ENCODE measurements around the gene RIMBP2.

Gene RIMBP2

DNA sequence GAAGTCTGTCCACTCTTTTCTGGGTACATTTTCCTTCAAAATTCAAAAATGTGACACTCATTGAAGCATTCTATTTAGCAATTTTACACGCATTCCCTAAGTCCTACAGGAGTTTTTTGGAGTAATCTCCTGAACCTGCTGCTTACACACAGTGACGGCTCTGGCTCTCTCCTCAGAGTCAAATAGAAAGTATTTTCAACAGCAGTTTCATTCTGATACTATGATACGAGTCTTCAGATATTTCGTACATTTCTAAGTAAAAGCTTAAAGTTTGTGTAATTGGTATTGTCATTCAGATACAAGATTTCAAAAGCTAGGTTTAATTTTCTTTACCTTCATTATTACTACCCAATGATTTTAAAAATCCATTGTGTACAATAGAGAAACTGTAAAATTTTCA is 342.0 kb downstream of the RIMBP2 start:
- DNase-seq (ENCODE audit: low read depth, low spot score): no peak

DNA sequence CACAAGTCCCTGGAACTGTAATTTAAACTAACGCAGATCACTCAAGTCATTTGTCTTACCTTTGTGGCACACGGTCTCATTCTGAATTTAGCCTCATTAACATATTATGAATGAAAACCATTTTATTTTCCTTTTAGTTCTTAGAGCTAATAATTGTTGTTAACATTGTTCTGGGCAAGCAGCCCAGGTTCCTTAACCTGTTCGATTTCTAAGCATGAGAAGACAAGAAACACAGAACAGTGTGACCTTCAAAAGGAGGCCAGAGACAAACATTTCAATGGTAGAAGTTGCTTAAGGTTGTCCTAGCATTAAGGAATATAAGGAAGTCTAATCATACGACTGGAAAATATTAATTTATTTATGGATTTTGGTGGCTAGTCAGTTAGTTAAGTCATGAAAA is 343.2 kb downstream of the RIMBP2 start:
- DNase-seq (ENCODE audit: low read depth, low spot score): no peak

DNA sequence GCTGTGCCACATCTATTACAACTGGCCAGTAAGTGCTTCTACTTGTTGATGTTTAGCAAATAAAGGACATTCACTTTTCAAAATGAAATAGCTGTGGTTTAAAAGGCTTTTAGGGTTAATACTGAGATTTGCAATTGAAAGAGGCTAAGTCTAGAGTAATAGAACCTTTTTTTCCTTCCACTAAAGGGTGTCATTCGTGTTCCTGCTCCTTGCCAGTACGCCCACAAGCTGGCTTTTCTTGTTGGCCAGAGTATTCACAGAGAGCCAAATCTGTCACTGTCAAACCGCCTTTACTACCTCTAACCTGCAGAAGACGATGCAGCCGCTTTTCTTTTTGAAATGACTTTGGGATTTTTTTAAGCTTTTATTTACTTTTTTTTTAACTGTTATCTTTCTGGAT is 344.8 kb downstream of the RIMBP2 start:
- DNase-seq (ENCODE audit: low read depth, low spot score): no peak

DNA sequence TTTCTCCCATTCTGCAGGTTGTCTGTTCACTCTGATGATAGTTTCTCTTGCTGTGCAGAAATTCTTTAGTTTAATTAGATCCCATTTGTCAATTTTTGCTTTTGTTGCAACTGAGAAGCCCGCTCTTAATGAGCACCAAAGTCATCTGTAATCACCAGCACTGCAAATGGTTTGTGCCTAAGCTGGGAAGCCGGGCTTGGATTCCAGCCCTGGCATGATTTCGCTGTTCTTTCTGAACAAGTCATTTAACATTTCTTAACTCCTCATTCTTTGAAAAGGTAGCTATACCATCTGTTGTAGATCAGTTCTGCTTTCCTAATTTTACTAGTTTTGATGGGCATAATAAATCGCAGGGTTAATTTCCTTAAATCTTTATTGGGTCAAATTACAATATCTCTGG is 346.3 kb downstream of the RIMBP2 start:
- DNase-seq (ENCODE audit: low read depth, low spot score): no peak

DNA sequence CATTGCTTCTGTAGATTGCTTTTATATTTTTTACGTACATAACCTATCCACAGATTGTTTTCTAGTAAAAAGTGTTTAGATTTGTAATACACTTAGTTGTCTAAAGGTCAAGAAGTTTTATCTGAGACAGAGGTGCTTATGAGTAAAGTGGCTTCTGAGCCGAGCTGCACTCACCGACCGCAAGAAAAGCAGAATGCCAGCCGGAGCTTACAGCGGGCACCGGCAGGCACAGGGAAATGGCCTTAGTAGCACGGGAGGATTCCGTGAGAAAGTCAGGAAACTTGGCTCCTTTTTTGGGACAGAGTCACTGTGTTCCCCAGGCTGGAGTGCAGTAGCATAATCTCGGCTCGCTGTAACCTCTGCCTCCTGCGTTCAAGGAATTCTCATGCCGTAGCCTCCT is 348.6 kb downstream of the RIMBP2 start:
- no peak for DNase-seq (ENCODE audit: low read depth, low spot score)

DNA sequence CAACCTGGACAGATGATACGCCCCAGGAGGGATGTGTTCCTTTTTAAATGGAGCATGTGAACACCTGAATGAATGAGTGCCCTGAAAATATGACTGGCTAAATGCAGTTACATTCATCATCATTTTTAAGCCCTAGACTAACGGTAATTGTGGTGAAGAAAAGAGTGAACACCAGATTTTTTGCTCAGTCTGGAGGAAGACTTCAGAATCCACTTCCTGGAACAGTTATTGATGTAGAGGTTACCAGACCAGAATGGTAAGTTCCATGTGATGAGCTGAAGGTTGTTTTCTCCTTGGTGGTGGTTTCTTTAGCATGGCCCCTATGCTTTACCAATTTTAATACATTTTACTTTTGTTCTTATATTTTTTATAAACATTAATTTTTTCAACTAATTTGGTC is 349.1 kb downstream of the RIMBP2 start:
- DNase-seq (ENCODE audit: low read depth, low spot score): no peak

DNA sequence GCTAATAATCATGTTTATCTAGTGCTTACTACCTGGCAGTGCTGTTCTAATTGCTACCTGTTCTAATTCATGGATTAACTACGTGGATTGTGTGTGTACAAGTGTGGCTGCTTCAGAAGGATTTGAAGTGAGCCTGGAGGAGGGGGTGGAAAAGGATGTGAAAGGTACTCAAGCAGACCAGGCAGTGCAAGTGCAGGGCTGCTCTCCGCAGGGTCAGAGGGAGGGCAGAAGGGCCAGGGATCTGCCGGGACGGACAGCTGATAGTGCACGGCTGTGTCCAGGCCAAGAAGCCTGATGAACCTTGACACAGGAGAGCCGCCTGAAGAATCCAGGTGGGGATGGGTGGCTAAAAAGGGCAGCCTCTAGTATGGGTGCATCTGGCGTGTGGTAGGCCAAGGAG is 349.9 kb downstream of the RIMBP2 start:
- no peak for DNase-seq (ENCODE audit: low read depth, low spot score)

DNA sequence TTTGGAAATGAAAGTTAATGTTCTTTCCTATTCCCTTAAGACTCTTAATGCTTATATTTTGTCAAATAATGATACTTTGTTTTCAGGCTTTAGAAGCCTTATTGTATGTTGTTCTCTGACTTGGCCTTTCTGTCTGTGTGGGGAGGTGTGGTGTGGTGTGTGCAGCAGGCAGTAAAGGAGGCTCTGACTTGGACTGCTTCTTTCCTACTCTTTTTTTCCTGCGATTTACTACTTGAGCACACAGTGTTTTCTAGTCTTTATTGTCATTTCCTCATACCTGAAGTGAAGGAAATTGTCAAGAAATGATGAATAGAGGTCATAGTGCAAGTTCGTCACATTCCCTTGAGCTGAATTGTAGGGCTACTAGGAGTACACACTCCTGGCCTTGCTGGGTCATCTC is 351.5 kb downstream of the RIMBP2 start:
- DNase-seq (ENCODE audit: low read depth, low spot score): no peak

DNA sequence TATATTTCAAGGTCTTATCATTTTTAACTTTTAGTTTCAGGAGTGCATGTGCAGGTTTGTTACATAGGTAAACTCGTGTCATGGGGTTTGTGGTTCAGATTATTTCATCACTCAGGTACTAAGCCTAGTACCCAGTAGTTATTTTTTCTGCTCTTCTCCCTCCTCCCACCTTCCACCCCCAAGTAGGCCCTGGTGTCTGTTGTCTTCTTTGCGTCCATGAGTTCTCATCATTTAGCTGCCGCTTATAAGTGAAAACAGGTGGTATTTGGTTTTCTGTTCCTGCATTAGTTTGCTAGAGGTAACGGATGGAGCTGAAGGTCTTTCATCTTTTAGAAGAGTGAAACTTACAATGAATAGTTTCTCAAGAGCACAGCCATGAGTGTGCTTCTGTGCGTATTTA is 354.0 kb downstream of the RIMBP2 start:
- DNase-seq (ENCODE audit: low read depth, low spot score): no peak

DNA sequence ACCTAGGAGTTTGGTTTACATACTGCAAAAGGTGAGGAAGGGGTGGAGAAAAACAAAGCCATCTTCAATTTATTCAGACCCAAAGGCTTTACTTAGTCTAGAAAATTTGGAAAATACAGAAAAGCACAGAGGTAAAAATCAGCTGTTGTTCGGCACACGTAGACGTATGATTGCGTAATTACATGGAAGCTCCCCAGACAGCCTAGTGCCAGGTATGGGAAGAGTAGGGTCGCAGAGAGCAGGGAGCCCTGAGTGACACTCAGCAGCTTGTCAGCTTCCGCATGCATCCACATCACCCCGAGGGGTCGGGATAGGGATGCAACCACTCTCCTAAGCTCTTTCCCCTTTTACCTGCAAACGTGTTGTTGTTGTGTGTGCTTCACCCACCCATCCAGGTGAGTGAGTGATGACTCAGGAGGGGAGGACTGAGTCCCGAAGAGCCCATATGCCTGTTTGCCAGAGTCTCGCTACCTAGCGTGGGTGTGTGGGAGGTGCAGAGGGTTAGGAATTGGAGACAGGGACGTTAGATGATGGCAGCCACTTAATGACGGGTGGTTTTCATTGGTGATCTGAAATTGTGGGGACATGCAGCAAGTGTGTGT is 358.3 kb downstream of the RIMBP2 start:
- DNase-seq (ENCODE audit: low read depth, low spot score): no peak

DNA sequence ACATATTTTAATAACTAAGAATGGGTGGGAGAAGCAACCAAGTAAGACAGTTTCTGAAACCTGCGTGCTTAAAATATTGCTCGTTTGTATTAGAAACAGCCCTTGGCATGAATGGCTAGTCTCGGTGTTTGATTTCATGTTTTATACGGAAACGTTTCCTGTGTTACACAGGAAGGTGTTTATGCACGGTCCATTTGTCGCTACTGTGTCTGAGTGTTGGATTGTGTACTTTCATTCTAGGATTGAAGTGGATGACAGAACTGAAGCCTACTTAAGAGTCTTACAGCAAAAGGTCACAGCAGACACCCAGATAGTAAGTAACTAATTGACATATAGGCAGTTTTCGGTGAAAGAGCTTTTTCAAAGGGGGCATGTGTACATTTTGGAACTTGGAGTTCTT is 358.9 kb downstream of the RIMBP2 start:
- DNase-seq (ENCODE audit: low read depth, low spot score): no peak

DNA sequence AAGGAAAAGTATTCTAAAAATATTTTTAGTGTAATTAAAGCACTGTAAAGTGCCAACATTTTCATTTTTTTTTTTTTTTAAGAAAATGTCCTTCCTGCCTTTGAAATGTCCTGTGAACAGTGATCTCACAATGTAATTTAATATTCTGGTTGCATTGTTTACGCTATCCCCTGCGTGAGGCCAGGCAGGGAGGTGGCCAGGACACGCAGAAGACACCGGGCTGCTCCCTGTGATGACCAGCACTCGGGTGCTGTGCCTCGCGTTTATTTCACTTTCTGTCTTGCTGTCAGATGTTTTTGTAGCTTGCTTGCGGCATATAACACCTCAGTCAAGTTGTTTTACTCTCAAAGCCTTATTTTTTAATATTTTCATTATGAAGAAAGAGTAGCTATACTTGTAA is 359.9 kb downstream of the RIMBP2 start:
- DNase-seq (ENCODE audit: low read depth, low spot score): no peak

DNA sequence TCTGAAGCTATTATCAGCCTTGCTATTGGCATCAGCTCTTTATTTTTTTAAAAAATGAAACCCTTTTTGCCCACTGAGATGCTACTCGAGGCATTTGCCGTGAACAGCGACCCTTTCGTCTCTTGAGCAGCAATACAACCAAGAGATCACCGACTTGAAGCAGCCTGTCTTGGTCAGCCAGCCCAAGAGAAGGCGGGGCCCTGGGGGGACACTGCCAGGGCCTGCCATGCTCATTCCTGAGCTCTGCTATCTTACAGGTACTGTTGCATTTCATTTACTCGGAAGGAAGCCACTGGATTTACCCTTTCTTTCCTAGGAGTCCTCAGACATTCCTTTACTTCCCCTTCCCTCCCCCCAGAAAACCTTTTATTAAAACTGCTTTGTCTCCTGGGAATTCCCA is 361.7 kb downstream of the RIMBP2 start:
- no peak for DNase-seq (ENCODE audit: low read depth, low spot score)

DNA sequence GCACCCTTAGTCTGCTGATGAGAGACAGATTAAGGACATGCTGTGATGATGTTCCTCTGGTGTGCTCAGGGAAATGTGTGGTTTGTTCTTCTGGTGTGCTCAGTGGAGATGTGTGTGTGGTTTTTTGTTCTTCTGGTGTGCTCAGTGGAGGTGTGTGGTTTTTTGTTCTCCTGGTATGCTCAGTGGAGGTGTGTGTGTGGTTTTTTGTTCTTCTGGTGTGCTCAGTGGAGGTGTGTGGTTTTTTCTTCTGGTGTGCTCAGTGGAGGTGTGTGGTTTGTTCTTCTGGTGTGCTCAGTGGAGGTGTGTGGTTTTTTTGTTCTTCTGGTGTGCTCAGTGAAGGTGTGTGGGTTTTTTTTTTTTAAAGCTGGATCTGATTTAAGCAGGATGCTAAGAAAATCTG is 363.0 kb downstream of the RIMBP2 start:
- DNase-seq (ENCODE audit: low read depth, low spot score): no peak

DNA sequence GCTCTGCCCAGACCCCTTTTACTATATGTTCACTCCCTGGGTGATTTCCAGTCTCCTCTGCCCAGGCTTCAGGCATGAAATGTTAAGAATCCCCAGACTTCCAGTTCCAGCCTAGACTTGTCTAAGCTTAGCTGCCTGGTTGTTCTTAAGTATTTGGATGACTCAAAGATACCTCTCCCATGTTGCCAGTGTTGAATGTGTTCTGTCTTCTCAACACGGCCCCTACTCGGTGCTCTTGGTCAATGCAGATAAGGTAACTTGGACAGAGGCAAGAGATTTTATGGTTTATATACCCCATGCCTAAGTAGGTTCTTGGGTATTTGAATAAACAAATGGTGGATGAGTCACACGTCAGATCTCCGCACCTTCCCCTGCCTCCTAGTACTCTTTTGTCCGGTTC is 364.8 kb downstream of the RIMBP2 start:
- DNase-seq (ENCODE audit: low read depth, low spot score): no peak

DNA sequence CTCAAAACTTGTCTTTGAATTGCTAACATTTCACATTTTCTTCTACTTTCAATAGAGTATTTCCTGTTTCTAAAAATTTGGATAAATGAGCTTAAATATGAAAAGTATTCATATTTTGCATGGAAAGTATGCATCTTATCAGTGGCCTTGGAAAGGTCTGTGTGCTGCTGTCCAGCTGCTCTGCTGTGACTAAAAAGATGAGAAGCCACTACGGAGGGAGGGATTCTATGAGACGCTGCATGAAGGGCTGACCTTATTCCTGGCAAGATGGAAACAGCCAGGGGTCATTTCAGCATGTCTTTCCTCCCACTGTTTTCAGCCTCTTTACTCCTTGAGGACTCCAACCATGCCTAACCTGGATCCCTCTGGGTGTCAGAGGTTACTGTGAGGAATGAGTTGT is 365.4 kb downstream of the RIMBP2 start:
- DNase-seq (ENCODE audit: low read depth, low spot score): no peak

DNA sequence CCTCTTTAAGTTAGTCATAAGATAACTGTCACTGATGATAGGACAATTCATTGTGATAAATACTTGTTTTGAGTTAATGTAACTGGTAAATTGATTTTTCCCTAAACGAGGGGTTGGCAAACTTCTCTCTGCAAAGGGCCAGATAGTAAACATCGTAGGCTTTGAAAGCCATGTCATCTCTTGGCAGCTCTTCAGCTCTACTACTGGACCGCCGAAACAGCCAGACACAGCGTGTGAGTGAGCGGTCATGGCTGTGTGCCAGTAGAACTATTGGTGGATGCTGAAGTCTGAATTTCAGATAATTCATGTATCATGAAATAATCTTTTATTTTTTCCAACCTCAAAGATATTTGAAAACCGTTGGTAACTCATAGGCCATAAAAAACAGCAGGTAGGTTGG is 368.5 kb downstream of the RIMBP2 start:
- no peak for DNase-seq (ENCODE audit: low read depth, low spot score)

Data from astrocyte of the hippocampus (primary cell).